NOMO-1 treated with DMSO at 0.1 percent for 48 hours (cell line): ENCODE data around the gene TMEM203.

Source experiments
- DNase-seq: peaks from one replicate; lab custom pipeline; 2025; ENCODE audit not compliant: unreplicated experiment; lab: John Stamatoyannopoulos, UW

TMEM203 gene

GRCh38 chr9:137167747-137168572 is 37.5 kb downstream of the TMEM203 start:
- no peak for DNase-seq

- no peak for DNase-seq
These were observed 38.1 kb downstream of the TMEM203 start for GRCh38 chr9:137167277-137167746.

GRCh38 chr9:137166380-137167229 is 38.8 kb downstream of the TMEM203 start:
- DNase-seq = no peak

GRCh38 chr9:137165250-137165836 is 40.1 kb downstream of the TMEM203 start:
- DNase-seq = no peak

- no peak for DNase-seq
These were observed 40.8 kb downstream of the TMEM203 start for GRCh38 chr9:137164370-137165249.

- no peak for DNase-seq
These were observed 41.6 kb downstream of the TMEM203 start for GRCh38 chr9:137163805-137164204.

GRCh38 chr9:137163365-137163715 is 42.1 kb downstream of the TMEM203 start:
- no peak for DNase-seq

- DNase-seq = no peak
These were observed 42.7 kb downstream of the TMEM203 start for GRCh38 chr9:137162505-137163364.

- no peak for DNase-seq
These were observed 43.6 kb downstream of the TMEM203 start for GRCh38 chr9:137161558-137162486.

GRCh38 chr9:137160716-137161557 is 44.5 kb downstream of the TMEM203 start:
- no peak for DNase-seq

GRCh38 chr9:137160054-137160425 is 45.4 kb downstream of the TMEM203 start:
- DNase-seq = no peak

GRCh38 chr9:137159105-137160053 is 46.1 kb downstream of the TMEM203 start:
- no peak for DNase-seq

GRCh38 chr9:137158625-137159024 is 46.8 kb downstream of the TMEM203 start:
- no peak for DNase-seq

- no peak for DNase-seq
These were observed 47.6 kb downstream of the TMEM203 start for GRCh38 chr9:137157618-137158415.

- no peak for DNase-seq
These were observed 48.7 kb downstream of the TMEM203 start for GRCh38 chr9:137156567-137157375.
